Neural crest cell (in vitro differentiated cells): ENCODE data around the gene DAND5. TPM values are rescaled to one million over a fixed set of nuclear protein-coding genes. Genes with fewer than 3 reads are reported as not detected.

ENCODE experiments used
- DNase-seq: peaks from one replicate; pipeline ENCODE4 v3.0.0; 2021; ENCODE audit warnings: low read depth, mixed read lengths, low spot score
- H3K27ac Mint-ChIP-seq: one replicate; pipeline ENCODE4 v1.8.0; 2021; ENCODE audit warnings: mild to moderate bottlenecking, mixed read lengths; ENCODE audit not compliant: unreplicated experiment
- H3K27me3 Mint-ChIP-seq: 2 replicates; pipeline ENCODE4 v1.8.0; 2021; ENCODE audit warnings: low read depth, mild to moderate bottlenecking, mixed read lengths
- H3K36me3 Mint-ChIP-seq: 2 replicates; pipeline ENCODE4 v1.8.0; 2021; ENCODE audit warnings: low read depth, mild to moderate bottlenecking, mixed read lengths
- H3K4me1 Mint-ChIP-seq: 2 replicates; pipeline ENCODE4 v1.8.0; 2021; ENCODE audit warnings: mixed read lengths
- H3K4me3 Mint-ChIP-seq: one replicate; pipeline ENCODE4 v1.8.0; 2021; ENCODE audit warnings: mild to moderate bottlenecking, mixed read lengths
- H3K9me3 Mint-ChIP-seq: 2 replicates; pipeline ENCODE4 v1.8.0; 2021; ENCODE audit warnings: mixed read lengths
- microRNA-seq: library from miRNA; unstranded; fragments of <30 nt; microRNA quantifications from one replicate; pipeline ENCODE4, GENCODE V29; 2020
- total RNA-seq: library from RNA; stranded (reverse); gene quantifications from 2 replicates; pipeline ENCODE4 v1.2.1, GENCODE V29; 2021
- TF ChIP-seq, protein P1 (sequence below): fragments of 200-600 bp; sonication (generic); conservative IDR thresholded peaks from 2 replicates; pipeline ENCODE4 v1.5.0; 2021; ENCODE audit warnings: antibody characterized with exemption, mild to moderate bottlenecking

Gene DAND5
- total RNA-seq, 1 donor from 2014 or later: not detected

DNA sequence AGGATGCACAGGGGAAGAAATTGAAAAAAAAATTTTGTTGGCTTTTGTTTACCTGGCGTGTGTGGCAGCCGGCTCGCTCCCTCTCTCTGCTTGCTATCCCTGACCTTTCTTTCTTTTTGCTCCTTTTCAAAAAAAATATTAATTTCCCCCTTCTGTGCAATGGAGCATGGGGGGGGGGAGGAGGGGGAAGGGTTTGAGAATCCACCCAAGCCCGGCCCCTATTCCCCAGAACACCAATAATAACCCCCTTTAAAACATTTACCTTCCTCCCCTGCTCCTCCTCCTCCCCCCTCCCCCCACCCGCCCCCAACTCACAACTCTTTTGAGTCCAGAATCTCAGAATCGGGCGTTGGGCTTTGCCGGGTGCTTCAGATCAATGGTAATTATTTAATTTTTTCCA is 54.3 kb downstream of the DAND5 start:
- Mint-ChIP-seq H3K4me3 (no peak overlapping the region), H3K4me1 (no peaks in the 10 kb centered on the region), H3K36me3 (no peaks in the 10 kb centered on the region), H3K27ac (no peak overlapping the region), H3K9me3 (no peaks in the 10 kb centered on the region), H3K27me3 (peaks cover 100% of the 10 kb centered on the region)
- DNase-seq: no peak
- TF ChIP-seq, protein P1, sequence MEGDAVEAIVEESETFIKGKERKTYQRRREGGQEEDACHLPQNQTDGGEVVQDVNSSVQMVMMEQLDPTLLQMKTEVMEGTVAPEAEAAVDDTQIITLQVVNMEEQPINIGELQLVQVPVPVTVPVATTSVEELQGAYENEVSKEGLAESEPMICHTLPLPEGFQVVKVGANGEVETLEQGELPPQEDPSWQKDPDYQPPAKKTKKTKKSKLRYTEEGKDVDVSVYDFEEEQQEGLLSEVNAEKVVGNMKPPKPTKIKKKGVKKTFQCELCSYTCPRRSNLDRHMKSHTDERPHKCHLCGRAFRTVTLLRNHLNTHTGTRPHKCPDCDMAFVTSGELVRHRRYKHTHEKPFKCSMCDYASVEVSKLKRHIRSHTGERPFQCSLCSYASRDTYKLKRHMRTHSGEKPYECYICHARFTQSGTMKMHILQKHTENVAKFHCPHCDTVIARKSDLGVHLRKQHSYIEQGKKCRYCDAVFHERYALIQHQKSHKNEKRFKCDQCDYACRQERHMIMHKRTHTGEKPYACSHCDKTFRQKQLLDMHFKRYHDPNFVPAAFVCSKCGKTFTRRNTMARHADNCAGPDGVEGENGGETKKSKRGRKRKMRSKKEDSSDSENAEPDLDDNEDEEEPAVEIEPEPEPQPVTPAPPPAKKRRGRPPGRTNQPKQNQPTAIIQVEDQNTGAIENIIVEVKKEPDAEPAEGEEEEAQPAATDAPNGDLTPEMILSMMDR: no peak

Small RNA genes within 50 kb of the gene (microRNA-seq; reads per million reads assigned to microRNA genes)
- not detected for gene MIR5695
- 12.4 reads per million, percentile 25 among the genes with 10 or more reads in this experiment for gene MIR6515

Other genes starting within 250 kb of the DAND5 start
- 127 and 138 TPM in 2 replicates for gene TNPO2, start 245.6 kb upstream of the DAND5 start, total RNA-seq
- 233 and 246 TPM in 2 replicates for gene TRIR, start 234.9 kb upstream of the DAND5 start, total RNA-seq
- 72.5 and 75.9 TPM in 2 replicates for gene GET3, start 232.1 kb upstream of the DAND5 start, total RNA-seq
- gene BEST2, start 217.8 kb upstream of the DAND5 start, total RNA-seq: not detected in 2 replicates
- 27.9 and 28.8 TPM in 2 replicates for gene HOOK2, start 194.0 kb upstream of the DAND5 start, total RNA-seq
- 9.3 and 9.6 TPM in 2 replicates for gene JUNB, start 178.1 kb upstream of the DAND5 start, total RNA-seq
- gene PRDX2, start 167.8 kb upstream of the DAND5 start, total RNA-seq: 651 and 672 TPM in 2 replicates
- 34.7 and 49.1 TPM in 2 replicates for gene THSD8, start 167.5 kb upstream of the DAND5 start, total RNA-seq
- 74.5 and 87.4 TPM in 2 replicates for gene RNASEH2A, start 163.0 kb upstream of the DAND5 start, total RNA-seq
- gene RTBDN, start 135.0 kb upstream of the DAND5 start, total RNA-seq: 0.36 TPM in 1 of 2 replicates, not detected in the other
- gene MAST1, start 131.1 kb upstream of the DAND5 start, total RNA-seq: 16.7 and 17.7 TPM in 2 replicates
- 8.6 and 11.2 TPM in 2 replicates for gene DNASE2, start 88.1 kb upstream of the DAND5 start, total RNA-seq
- 0.18 TPM in 1 of 2 replicates, not detected in the other for gene KLF1, start 82.4 kb upstream of the DAND5 start, total RNA-seq
- 46.7 and 48.3 TPM in 2 replicates for gene GCDH, start 78.4 kb upstream of the DAND5 start, total RNA-seq
- 1.4 and 2.0 TPM in 2 replicates for gene SYCE2, start 50.3 kb upstream of the DAND5 start, total RNA-seq
- 81.6 and 83.1 TPM in 2 replicates for gene FARSA, start 35.9 kb upstream of the DAND5 start, total RNA-seq
- gene CALR, start 31.0 kb upstream of the DAND5 start, total RNA-seq: 670 and 679 TPM in 2 replicates
- 77.3 and 82.8 TPM in 2 replicates for gene RAD23A, start 23.7 kb upstream of the DAND5 start, total RNA-seq
- gene GADD45GIP1, start 12.4 kb upstream of the DAND5 start, total RNA-seq: 26.0 and 26.4 TPM in 2 replicates
- gene NFIX, start 25.9 kb downstream of the DAND5 start, total RNA-seq: 0.23 and 0.68 TPM in 2 replicates
- gene LYL1, start 133.3 kb downstream of the DAND5 start, total RNA-seq: 0.30 and 0.45 TPM in 2 replicates
- gene TRMT1, start 147.2 kb downstream of the DAND5 start, total RNA-seq: 57.1 and 58.2 TPM in 2 replicates
- gene NACC1, start 148.7 kb downstream of the DAND5 start, total RNA-seq: 88.3 and 99.4 TPM in 2 replicates
- 60.6 and 60.7 TPM in 2 replicates for gene STX10, start 180.8 kb downstream of the DAND5 start, total RNA-seq
- 72.5 and 80.3 TPM in 2 replicates for gene IER2, start 180.8 kb downstream of the DAND5 start, total RNA-seq